HG03571 (cell line): ENCODE measurements around the gene SPPL3.
"Not testable (repeated sequence)": the region's sequence is repeated elsewhere in the genome, so short reads cannot be mapped to it uniquely, and the experiment has no call there.

Experiments
- ATAC-seq: cut with Tn5 transposase; IDR thresholded peaks from one replicate; pipeline ENCODE4 v1.9.1; 2021; ENCODE audit not compliant: unreplicated experiment

The SPPL3 gene

GRCh38 chr12:120921637-120922036 is 17.5 kb upstream of the SPPL3 start:
- no peak for ATAC-seq

GRCh38 chr12:120920178-120920577 is 16.0 kb upstream of the SPPL3 start:
- ATAC-seq = no peak

GRCh38 chr12:120917748-120918147 is 13.6 kb upstream of the SPPL3 start:
- no peak for ATAC-seq

- no peak for ATAC-seq
These were observed 12.4 kb upstream of the SPPL3 start for GRCh38 chr12:120916561-120916960.

GRCh38 chr12:120914794-120915193 is 10.6 kb upstream of the SPPL3 start:
- no peak for ATAC-seq

GRCh38 chr12:120909633-120910298 is 5.6 kb upstream of the SPPL3 start:
- ATAC-seq = no peak

GRCh38 chr12:120905856-120906384 is 1.8 kb upstream of the SPPL3 start:
- no peak for ATAC-seq

GRCh38 chr12:120903412-120904196 is 554 bp downstream of the SPPL3 start:
- peak; percentile 34 for ATAC-seq

GRCh38 chr12:120902846-120903411 is 1.2 kb downstream of the SPPL3 start:
- no peak for ATAC-seq

GRCh38 chr12:120901818-120902217 is 2.3 kb downstream of the SPPL3 start:
- no peak for ATAC-seq

- not testable (repeated sequence) for ATAC-seq
These were observed 3.1 kb downstream of the SPPL3 start for GRCh38 chr12:120901101-120901500.

- ATAC-seq = no peak
These were observed 8.6 kb downstream of the SPPL3 start for GRCh38 chr12:120895532-120895931.

- ATAC-seq = no peak
These were observed 11.9 kb downstream of the SPPL3 start for GRCh38 chr12:120892265-120892664.

- no peak for ATAC-seq
These were observed 13.2 kb downstream of the SPPL3 start for GRCh38 chr12:120890963-120891362.

- no peak for ATAC-seq
These were observed 16.7 kb downstream of the SPPL3 start for GRCh38 chr12:120887253-120888043.

- peak; percentile 84 for ATAC-seq
These were observed 17.7 kb downstream of the SPPL3 start for GRCh38 chr12:120886199-120887018.

- ATAC-seq = no peak
These were observed 18.6 kb downstream of the SPPL3 start for GRCh38 chr12:120885521-120885920.

GRCh38 chr12:120884644-120885043 is 19.5 kb downstream of the SPPL3 start:
- no peak for ATAC-seq

GRCh38 chr12:120882055-120882555 is 22.1 kb downstream of the SPPL3 start:
- ATAC-seq = no peak

- ATAC-seq = no peak
These were observed 24.3 kb downstream of the SPPL3 start for GRCh38 chr12:120879718-120880300.
